Hippocampal formation (tissue), 2 donors: ENCODE data around the gene DUSP5.
"Not testable (repeated sequence)": the region's sequence is repeated elsewhere in the genome, so short reads cannot be mapped to it uniquely, and the experiment has no call there.

Experiments
- DNase-seq, 2 donors: peaks; one replicate each; lab custom pipeline; 2025; lab: John Stamatoyannopoulos, UW

The DUSP5 gene

GRCh38 chr10:110522365-110522988 is 24.8 kb downstream of the DUSP5 start:
- no peak for DNase-seq

GRCh38 chr10:110523736-110524135 is 26.0 kb downstream of the DUSP5 start:
- no peak for DNase-seq

GRCh38 chr10:110524179-110524858 is 26.6 kb downstream of the DUSP5 start:
- no peak for DNase-seq

- DNase-seq = no peak
Observed at GRCh38 chr10:110524859-110525232, 27.1 kb downstream of the DUSP5 start.

GRCh38 chr10:110525349-110526260 is 27.9 kb downstream of the DUSP5 start:
- no peak for DNase-seq

GRCh38 chr10:110527731-110528171 is 30.0 kb downstream of the DUSP5 start:
- no peak for DNase-seq

- DNase-seq = no peak
Observed at GRCh38 chr10:110528224-110528996, 30.7 kb downstream of the DUSP5 start.

- DNase-seq = not testable (repeated sequence)
Observed at GRCh38 chr10:110528997-110529524, 31.4 kb downstream of the DUSP5 start.

- DNase-seq = no peak
Observed at GRCh38 chr10:110529596-110530011, 31.9 kb downstream of the DUSP5 start.

- no peak for DNase-seq
Observed at GRCh38 chr10:110530131-110530831, 32.6 kb downstream of the DUSP5 start.

- no peak for DNase-seq
Observed at GRCh38 chr10:110531687-110532086, 34.0 kb downstream of the DUSP5 start.

GRCh38 chr10:110532628-110533027 is 34.9 kb downstream of the DUSP5 start:
- DNase-seq = not testable (repeated sequence)

GRCh38 chr10:110533149-110533548 is 35.4 kb downstream of the DUSP5 start:
- DNase-seq = no peak

- DNase-seq = no peak
Observed at GRCh38 chr10:110534571-110534970, 36.9 kb downstream of the DUSP5 start.

GRCh38 chr10:110535958-110536891 is 38.5 kb downstream of the DUSP5 start:
- DNase-seq = no peak

GRCh38 chr10:110539091-110539490 is 41.4 kb downstream of the DUSP5 start:
- DNase-seq = no peak

GRCh38 chr10:110540031-110540430 is 42.3 kb downstream of the DUSP5 start:
- no peak for DNase-seq

- DNase-seq = no peak
Observed at GRCh38 chr10:110544958-110545537, 47.3 kb downstream of the DUSP5 start.

GRCh38 chr10:110546077-110546476 is 48.4 kb downstream of the DUSP5 start:
- no peak for DNase-seq
